Upper lobe of left lung (tissue), 6 donors: ENCODE results near the gene AHI1. TPM values are rescaled to one million over a fixed set of nuclear protein-coding genes. Genes with fewer than 3 reads are reported as not detected.

ENCODE experiments used
- ATAC-seq, 2 donors: fragments of 200-7000 bp; cut with Tn5 transposase; one replicate each; pipeline ENCODE4 v1.9.1; 2022; ENCODE audit warnings: mild to moderate bottlenecking in 2 of 2, moderate library complexity in 2 of 2; ENCODE audit not compliant: low FRiP score in 2 of 2
- DNase-seq, 2 donors: peaks; one replicate each; pipeline ENCODE4 v3.0.0-alpha.2; 2019 to 2020
- H3K27ac ChIP-seq, 4 donors: fragments of 200-600 bp; sonication (generic); one replicate each; pipeline ENCODE4 v1.5.1; 2016 to 2019
- H3K27me3 ChIP-seq, 4 donors: fragments of 200-600 bp; sonication (generic); one replicate each; pipeline ENCODE4 v1.5.1; 2017 to 2019
- H3K36me3 ChIP-seq, 4 donors: fragments of 200-600 bp; sonication (generic); one replicate each; pipeline ENCODE4 v1.5.1; 2016 to 2019
- H3K4me1 ChIP-seq, 4 donors: fragments of 200-600 bp; sonication (generic); one replicate each; pipeline ENCODE4 v1.5.1; 2018 to 2019
- H3K4me3 ChIP-seq, 4 donors: fragments of 200-600 bp; sonication (generic); one replicate each; pipeline ENCODE4 v1.5.1; 2017 to 2019; ENCODE audit warnings: mild to moderate bottlenecking in 2 of 4, moderate library complexity in 1 of 4
- H3K9me3 ChIP-seq, 4 donors: fragments of 200-600 bp; sonication (generic); one replicate each; pipeline ENCODE4 v1.5.1; 2018 to 2019
- CTCF ChIP-seq, 6 experiments: fragments of 450-650 bp in 4 of 6; fragments of 200-600 bp in 2 of 6; sonication (generic) in 2 of 6; IDR thresholded peaks; one replicate each; pipeline ENCODE4 v1.5.1; 2016 to 2019; ENCODE audit warnings: antibody characterized with exemption in 6 of 6
- EP300 ChIP-seq, 4 donors: sonication (generic); formaldehyde crosslinking; IDR thresholded peaks; one replicate each; pipeline ENCODE4 v1.5.1; 2017; ENCODE audit warnings: antibody characterized with exemption in 4 of 4, control low read depth in 2 of 4
- POLR2A ChIP-seq, 4 donors: fragments of 450-650 bp; IDR thresholded peaks; one replicate each; pipeline ENCODE4 v1.5.1; 2016 to 2017; ENCODE audit warnings: antibody characterized with exemption in 4 of 4, mild to moderate bottlenecking in 2 of 4
- POLR2AphosphoS5 ChIP-seq, 2 donors: sonication (generic); formaldehyde crosslinking; IDR thresholded peaks; one replicate each; pipeline ENCODE4 v1.5.1; 2017; ENCODE audit warnings: antibody characterized with exemption in 2 of 2
- WGBS, 2 donors: methylation state at CpG; one replicate each; pipeline ENCODE4 v1.1.5; 2017 to 2018; 5-methylcytosine and 5-hydroxymethylcytosine counted together
- total RNA-seq, 6 donors: library from RNA; depleted of rRNA in 4 of 6; stranded (reverse); fragments of >200 nt in 4 of 6; gene quantifications; one replicate each; pipeline versions ENCODE4 v1.1.0 to v1.2.1, GENCODE V29; 2016 to 2021
- donor health status: DM: no; HTN: no; CAD: no; lungs with moderate emphysema.
- donor health status: DM: no; HTN: yes; CAD: no; lungs with severe emphysema.

The AHI1 gene
- total RNA-seq, 6 donors from 2014 or later, result 17.1 to 57.6 (median 40.3) TPM

DNA sequence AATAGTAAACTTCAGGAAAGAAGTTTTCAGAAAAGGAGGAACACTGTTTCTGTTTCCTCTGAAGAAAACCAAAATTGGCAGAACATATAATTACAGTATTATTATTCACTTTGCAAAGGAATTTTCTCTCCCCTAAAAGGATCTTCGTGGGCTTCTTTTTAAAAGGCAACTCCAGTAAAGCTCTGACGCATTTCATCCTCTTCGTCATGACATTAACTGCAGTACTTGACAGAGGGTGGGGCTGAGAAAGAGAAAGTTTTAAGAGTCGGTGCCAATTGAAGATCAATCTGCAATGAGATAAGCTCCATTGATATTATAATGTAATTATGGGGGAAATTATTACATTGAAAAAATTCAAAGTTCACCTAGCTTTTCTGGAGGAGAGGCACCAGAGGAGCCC lies 240.7 kb downstream of the AHI1 start:
- ATAC-seq (no peak), DNase-seq (no peak)
- Histone ChIP-seq H3K36me3 (no peaks in the 10 kb centered on the region), H3K9me3 (no peaks in the 10 kb centered on the region), H3K27me3 (no peaks in the 10 kb centered on the region), H3K27ac (no peak overlapping the region), H3K4me3 (no peak overlapping the region), H3K4me1 (peaks cover 0 to 5% (median 0%) of the 10 kb centered on the region in 4 donors)
- 83 to 84% methylated on average over 4 of the region's 4 CpGs for WGBS, 2 donors
- no peak for TF ChIP-seq POLR2AphosphoS5 (IDR thresholded peaks at IDR 0.05)
- TF ChIP-seq POLR2A (IDR thresholded peaks at IDR 0.05), result no peak
- no peak for TF ChIP-seq EP300 (IDR thresholded peaks at IDR 0.05)
- no peak for TF ChIP-seq CTCF (IDR thresholded peaks at IDR 0.05)

- Histone ChIP-seq H3K27me3 (no peaks in the 10 kb centered on the region), H3K27ac (no peak overlapping the region), H3K4me3 (no peak overlapping the region), H3K9me3 (no peaks in the 10 kb centered on the region), H3K36me3 (no peaks in the 10 kb centered on the region), H3K4me1 (peaks cover 0 to 11% (median 8%) of the 10 kb centered on the region in 4 donors)
- ATAC-seq (no peak), DNase-seq (no peak)
- TF ChIP-seq POLR2AphosphoS5 (IDR thresholded peaks at IDR 0.05) (no peak), CTCF (IDR thresholded peaks at IDR 0.05) (no peak), EP300 (IDR thresholded peaks at IDR 0.05) (no peak), POLR2A (IDR thresholded peaks at IDR 0.05) (no peak)
- 85% methylated on average over 1 of the region's 1 CpG; no CpG with 5 or more reads in 1 of the 2 donors for WGBS, 2 donors
These were observed 243.1 kb downstream of the AHI1 start for GRCh38 chr6:135254471-135254870.

- DNase-seq (peak in 1 of 2 donors; percentile 54), ATAC-seq (peak; percentile 47 to 61)
- Histone ChIP-seq H3K27me3 (no peaks in the 10 kb centered on the region), H3K27ac (no peak overlapping the region), H3K4me3 (no peak overlapping the region), H3K36me3 (no peaks in the 10 kb centered on the region), H3K4me1 (peaks cover 0 to 11% (median 8%) of the 10 kb centered on the region in 4 donors), H3K9me3 (no peaks in the 10 kb centered on the region)
- 51 to 63% methylated on average over 13 of the region's 13 CpGs for WGBS, 2 donors
- TF ChIP-seq EP300 (IDR thresholded peaks at IDR 0.05), result peak in 1 of 4 donors; percentile 20
- no peak for TF ChIP-seq CTCF (IDR thresholded peaks at IDR 0.05)
These were observed 245.8 kb downstream of the AHI1 start for GRCh38 chr6:135251498-135252441.

DNA sequence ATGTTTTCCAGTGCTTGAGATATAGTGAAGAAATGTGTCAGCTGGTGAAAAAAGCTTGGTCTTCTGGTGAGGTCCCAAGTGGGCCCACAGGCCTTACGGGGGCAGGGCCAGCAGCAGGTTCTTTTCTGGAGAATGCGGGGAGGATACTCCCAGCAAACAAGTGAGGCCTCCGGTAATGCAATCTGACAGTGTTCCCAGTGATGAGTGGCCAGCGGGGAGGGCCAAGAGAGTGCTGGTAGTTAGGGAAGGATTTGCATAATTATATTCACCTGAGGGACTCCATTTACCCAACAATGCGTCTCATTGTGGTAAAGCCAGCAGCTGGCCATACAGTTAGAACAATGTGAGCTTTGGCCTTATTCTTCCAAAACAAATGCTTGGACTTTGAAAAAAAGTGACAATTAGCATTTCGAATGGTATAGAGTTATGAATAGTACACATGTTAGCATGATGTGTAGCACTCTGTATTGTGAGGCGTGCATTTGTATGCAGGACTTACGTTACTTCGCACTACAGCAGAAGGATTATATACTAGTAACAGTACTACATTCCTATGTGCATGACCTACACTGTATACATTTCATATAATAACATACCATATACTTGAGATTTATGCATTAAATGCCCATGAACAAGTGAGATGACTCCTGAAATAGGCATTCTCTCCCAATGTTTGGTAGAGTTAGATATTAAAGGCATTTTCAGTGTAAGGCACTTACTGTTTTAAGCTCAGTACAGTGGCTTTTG lies 246.6 kb downstream of the AHI1 start:
- Histone ChIP-seq H3K27ac (peak overlapping the region in 1 of 4 donors; percentile 0), H3K9me3 (no peaks in the 10 kb centered on the region), H3K27me3 (no peaks in the 10 kb centered on the region), H3K4me3 (no peak overlapping the region), H3K4me1 (peaks cover 0 to 11% (median 8%) of the 10 kb centered on the region in 4 donors), H3K36me3 (no peaks in the 10 kb centered on the region)
- DNase-seq (peak in 1 of 2 donors; percentile 27), ATAC-seq (no peak)
- WGBS, 2 donors, result 73 to 87% methylated on average over 9 of the region's 9 CpGs
- no peak for TF ChIP-seq EP300 (IDR thresholded peaks at IDR 0.05)
- TF ChIP-seq POLR2A (IDR thresholded peaks at IDR 0.05), result no peak
- no peak for TF ChIP-seq CTCF (IDR thresholded peaks at IDR 0.05)
- no peak for TF ChIP-seq POLR2AphosphoS5 (IDR thresholded peaks at IDR 0.05)
